CD14-positive monocyte (primary cell): ENCODE results near the gene GLCE. TPM values are rescaled to one million over a fixed set of nuclear protein-coding genes. Genes with fewer than 3 reads are reported as not detected.

Experiments
- DNase-seq, 3 donors: peaks; one replicate each; pipeline ENCODE4 v3.0.0-alpha.2; 2011 to 2022
- H2AFZ ChIP-seq: 2 replicates; pipeline ENCODE4 v1.6.0; 2012; ENCODE audit warnings: mild to moderate bottlenecking, low read depth, low read length, inconsistent platforms; ENCODE audit not compliant: insufficient read depth, poor library complexity, severe bottlenecking
- H3K27ac ChIP-seq, 2 donors: 1 replicate in 1 of 2; 2 replicates in 1 of 2; pipeline ENCODE4 v1.5.1; 2012 to 2013; ENCODE audit warnings: low read length in 2 of 2, control low read depth in 1 of 2, inconsistent platforms in 1 of 2, low read depth in 1 of 2, mild to moderate bottlenecking in 1 of 2
- H3K27me3 ChIP-seq, 2 donors: one replicate each; pipeline versions ENCODE4 v1.6.0 to v1.6.1; 2011 to 2013; ENCODE audit warnings: low read length in 2 of 2; ENCODE audit not compliant: control insufficient read depth in 2 of 2, insufficient read depth in 2 of 2
- H3K36me3 ChIP-seq, 2 donors: replicated peaks in 1 of 2; 1 replicate in 1 of 2; 2 replicates in 1 of 2; pipeline versions ENCODE4 v1.5.1 to v1.6.1; 2012 to 2013; ENCODE audit warnings: low read length in 2 of 2, control low read depth in 1 of 2, inconsistent platforms in 1 of 2, mild to moderate bottlenecking in 1 of 2; ENCODE audit not compliant: insufficient read depth in 2 of 2, control insufficient read depth in 1 of 2
- H3K4me1 ChIP-seq, 2 donors: 1 replicate in 1 of 2; 2 replicates in 1 of 2; pipeline versions ENCODE4 v1.5.1 to v1.6.1; 2012 to 2013; ENCODE audit warnings: low read length in 2 of 2, control low read depth in 1 of 2, inconsistent platforms in 1 of 2, mild to moderate bottlenecking in 1 of 2, moderate library complexity in 1 of 2; ENCODE audit not compliant: insufficient read depth in 2 of 2, control insufficient read depth in 1 of 2
- H3K4me2 ChIP-seq: replicated peaks from 2 replicates; pipeline ENCODE3; 2012; ENCODE audit warnings: low read length, moderate library complexity, mild to moderate bottlenecking; ENCODE audit not compliant: poor library complexity, severe bottlenecking; ENCODE audit errors: extremely low read depth
- H3K4me3 ChIP-seq, 3 experiments: fragments of 200-600 bp in 1 of 3; sonication (generic) in 1 of 3; replicated peaks in 1 of 3; 1 replicate in 2 of 3; 2 replicates in 1 of 3; pipeline ENCODE4 v1.5.1; 2011 to 2013; ENCODE audit warnings: low read length in 3 of 3, mild to moderate bottlenecking in 3 of 3, control low read depth in 2 of 3, low read depth in 2 of 3, inconsistent platforms in 1 of 3, moderate library complexity in 1 of 3
- H3K79me2 ChIP-seq: 2 replicates; pipeline ENCODE4 v1.6.0; 2012; ENCODE audit warnings: mild to moderate bottlenecking, control low read depth, inconsistent platforms, low read length, moderate library complexity; ENCODE audit not compliant: insufficient read depth
- H3K9ac ChIP-seq: 2 replicates; pipeline ENCODE4 v1.6.0; 2017; ENCODE audit warnings: low read length, mild to moderate bottlenecking; ENCODE audit not compliant: insufficient read depth, poor library complexity, severe bottlenecking
- H3K9me3 ChIP-seq, 2 donors: replicated peaks in 1 of 2; 1 replicate in 1 of 2; 2 replicates in 1 of 2; pipeline versions ENCODE4 v1.5.1 to v1.6.1; 2012 to 2013; ENCODE audit warnings: low read length in 2 of 2, control low read depth in 1 of 2; ENCODE audit not compliant: control insufficient read depth in 1 of 2, insufficient read depth in 1 of 2
- H4K20me1 ChIP-seq: 2 replicates; pipeline ENCODE4 v1.6.0; 2012; ENCODE audit warnings: mild to moderate bottlenecking, low read length, control low read depth, moderate library complexity; ENCODE audit not compliant: insufficient read depth
- H3K27ac Mint-ChIP-seq, 7 donors: one replicate each; pipeline ENCODE4 v1.8.0; 2020; ENCODE audit warnings: mild to moderate bottlenecking in 7 of 7, mixed read lengths in 7 of 7, moderate library complexity in 6 of 7, inconsistent platforms in 2 of 7
- H3K27me3 Mint-ChIP-seq, 3 donors: one replicate each; pipeline ENCODE4 v1.8.0; 2021 to 2022; ENCODE audit warnings: low read depth in 3 of 3, mild to moderate bottlenecking in 3 of 3, mixed read lengths in 3 of 3, moderate library complexity in 3 of 3, inconsistent platforms in 1 of 3
- H3K36me3 Mint-ChIP-seq, 2 donors: one replicate each; pipeline ENCODE4 v1.8.0; 2020; ENCODE audit warnings: mixed read lengths in 2 of 2, inconsistent platforms in 1 of 2, mild to moderate bottlenecking in 1 of 2
- H3K4me1 Mint-ChIP-seq: one replicate; pipeline ENCODE4 v1.8.0; 2020; ENCODE audit warnings: mild to moderate bottlenecking, mixed read lengths
- H3K4me3 Mint-ChIP-seq, 2 donors: one replicate each; pipeline ENCODE4 v1.8.0; 2020; ENCODE audit warnings: mild to moderate bottlenecking in 2 of 2, mixed read lengths in 2 of 2, moderate library complexity in 1 of 2
- H3K9me3 Mint-ChIP-seq, 7 donors: one replicate each; pipeline ENCODE4 v1.8.0; 2020 to 2022; ENCODE audit warnings: mixed read lengths in 7 of 7, mild to moderate bottlenecking in 6 of 7, moderate library complexity in 6 of 7, inconsistent platforms in 2 of 7
- CTCF ChIP-seq: fragments of 200-600 bp; IDR thresholded peaks from one replicate; pipeline ENCODE4 v1.8.0; 2022; ENCODE audit warnings: antibody characterized with exemption, mild to moderate bottlenecking
- WGBS: methylation state at CpG from one replicate; pipeline ENCODE4 v1.1.5; 2013; ENCODE audit warnings: missing lambda C conversion rate; ENCODE audit not compliant: insufficient coverage; 5-methylcytosine and 5-hydroxymethylcytosine counted together
- intact Hi-C, 2 donors: fragments of 100-400 bp; cut with micrococcal nuclease; formaldehyde crosslinking; loops; one replicate each; pipeline versions ENCODE4 v1.15.0 to v1.15.1; 2023
- polyA plus RNA-seq, 3 donors: library from polyadenylated mRNA; depleted of rRNA in 1 of 3; unstranded in 2 of 3; stranded (reverse) in 1 of 3; fragments of 300-500 nt in 2 of 3; fragments of >200 nt in 1 of 3; fragmentation: Illumina TruSeq in 2 of 3; gene quantifications; 1 replicate in 2 of 3; 2 replicates in 1 of 3; pipeline ENCODE4 v1.2.3, GENCODE V29; 2012 to 2021

Gene GLCE
- polyA plus RNA-seq, 3 donors = 11.0 to 24.3 (median 24.0) TPM

GRCh38 chr15:69224383-69224782, 63.9 kb downstream of the GLCE start:
- peaks cover 7% of the 10 kb centered on the region for H3K4me1 Mint-ChIP-seq
- H3K27me3 Mint-ChIP-seq = no peaks in the 10 kb centered on the region
- no peak for DNase-seq
- no peak overlapping the region for H3K4me3 ChIP-seq
- H3K27ac ChIP-seq = no peak overlapping the region
- intact Hi-C loops = no loop called here
- H4K20me1 ChIP-seq = no peaks in the 10 kb centered on the region
- no peaks in the 10 kb centered on the region for H3K79me2 ChIP-seq
- WGBS = 33% methylated on average over 1 of the region's 2 CpGs
- H3K4me1 ChIP-seq = no peaks in the 10 kb centered on the region
- no peak overlapping the region for H3K4me2 ChIP-seq
- no peak overlapping the region for H3K9ac ChIP-seq
- peaks cover 5 to 20% of the 10 kb centered on the region in 2 donors for H3K36me3 ChIP-seq
- no peak for TF ChIP-seq CTCF
- H3K4me3 Mint-ChIP-seq = no peak overlapping the region
- H2AFZ ChIP-seq = no peak overlapping the region
- peaks cover 13 to 27% of the 10 kb centered on the region in 2 donors for H3K36me3 Mint-ChIP-seq
- no peaks in the 10 kb centered on the region for H3K27me3 ChIP-seq
- peaks cover 0 to 9% (median 3%) of the 10 kb centered on the region in 7 donors for H3K9me3 Mint-ChIP-seq
- peaks cover 5 to 6% of the 10 kb centered on the region in 2 donors for H3K9me3 ChIP-seq
- no peak overlapping the region for H3K27ac Mint-ChIP-seq

GRCh38 chr15:69225355-69226022, 65.1 kb downstream of the GLCE start:
- peak; percentile 14 for TF ChIP-seq CTCF
- Histone ChIP-seq H3K4me1 (no peaks in the 10 kb centered on the region), H3K36me3 (peaks cover 7 to 26% of the 10 kb centered on the region in 2 donors), H3K27ac (no peak overlapping the region), H3K4me3 (no peak overlapping the region), H3K4me2 (no peak overlapping the region), H3K9me3 (peaks cover 5 to 6% of the 10 kb centered on the region in 2 donors), H3K9ac (no peak overlapping the region), H3K27me3 (no peaks in the 10 kb centered on the region), H4K20me1 (no peaks in the 10 kb centered on the region), H2AFZ (no peak overlapping the region), H3K79me2 (no peaks in the 10 kb centered on the region)
- peaks cover 7% of the 10 kb centered on the region for H3K4me1 Mint-ChIP-seq
- H3K36me3 Mint-ChIP-seq = peaks cover 19 to 36% of the 10 kb centered on the region in 2 donors
- no peak overlapping the region for H3K4me3 Mint-ChIP-seq
- no peaks in the 10 kb centered on the region for H3K27me3 Mint-ChIP-seq
- H3K27ac Mint-ChIP-seq = no peak overlapping the region
- no peak for DNase-seq
- H3K9me3 Mint-ChIP-seq = peaks cover 0 to 5% (median 3%) of the 10 kb centered on the region in 7 donors
- WGBS = no CpG with 5 or more reads among the region's 2 CpGs
- intact Hi-C loops = loop anchor here in 1 of 2 donors (5.0 kb wide), 1 partner anchor 168 kb away; no protein-coding TSS in a partner anchor
